Lower leg skin (tissue), 4 donors: ENCODE results near the gene SRD5A1. TPM values are rescaled to one million over a fixed set of nuclear protein-coding genes. Genes with fewer than 3 reads are reported as not detected.

Experiments
- DNase-seq, 2 donors: peaks; one replicate each; pipeline ENCODE4 v3.0.0-alpha.2; 2019; ENCODE audit warnings: low spot score in 2 of 2
- H3K4me3 ChIP-seq: fragments of 200-600 bp; sonication (generic); 2 replicates; pipeline ENCODE4 v1.5.1; 2017; ENCODE audit warnings: mild to moderate bottlenecking, low read depth; ENCODE audit not compliant: poor library complexity, severe bottlenecking
- CTCF ChIP-seq, 3 donors: fragments of 450-650 bp; IDR thresholded peaks; one replicate each; pipeline ENCODE4 v1.5.1; 2016; ENCODE audit warnings: antibody characterized with exemption in 3 of 3, mild to moderate bottlenecking in 3 of 3, moderate library complexity in 2 of 3
- POLR2A ChIP-seq, 2 donors: fragments of 450-650 bp; IDR thresholded peaks; one replicate each; pipeline ENCODE4 v1.6.1; 2016 to 2017; ENCODE audit warnings: antibody characterized with exemption in 2 of 2, mild to moderate bottlenecking in 1 of 2, moderate library complexity in 1 of 2
- WGBS, 2 donors: methylation state at CpG; one replicate each; pipeline ENCODE4 v1.1.5; 2018; 5-methylcytosine and 5-hydroxymethylcytosine counted together
- intact Hi-C: fragments of 100-400 bp; cut with DNase I; formaldehyde crosslinking; loops from one replicate; pipeline ENCODE4 v1.15.0; 2023; ENCODE audit warnings: low total_unique reads
- total RNA-seq, 4 donors: library from RNA; depleted of rRNA; stranded (reverse); fragments of >200 nt; gene quantifications; one replicate each; pipeline ENCODE4 v1.1.0, GENCODE V29; 2016

The SRD5A1 gene
- total RNA-seq, 4 donors from 2014 or later: 83.1 to 155 (median 98.4) TPM

DNA sequence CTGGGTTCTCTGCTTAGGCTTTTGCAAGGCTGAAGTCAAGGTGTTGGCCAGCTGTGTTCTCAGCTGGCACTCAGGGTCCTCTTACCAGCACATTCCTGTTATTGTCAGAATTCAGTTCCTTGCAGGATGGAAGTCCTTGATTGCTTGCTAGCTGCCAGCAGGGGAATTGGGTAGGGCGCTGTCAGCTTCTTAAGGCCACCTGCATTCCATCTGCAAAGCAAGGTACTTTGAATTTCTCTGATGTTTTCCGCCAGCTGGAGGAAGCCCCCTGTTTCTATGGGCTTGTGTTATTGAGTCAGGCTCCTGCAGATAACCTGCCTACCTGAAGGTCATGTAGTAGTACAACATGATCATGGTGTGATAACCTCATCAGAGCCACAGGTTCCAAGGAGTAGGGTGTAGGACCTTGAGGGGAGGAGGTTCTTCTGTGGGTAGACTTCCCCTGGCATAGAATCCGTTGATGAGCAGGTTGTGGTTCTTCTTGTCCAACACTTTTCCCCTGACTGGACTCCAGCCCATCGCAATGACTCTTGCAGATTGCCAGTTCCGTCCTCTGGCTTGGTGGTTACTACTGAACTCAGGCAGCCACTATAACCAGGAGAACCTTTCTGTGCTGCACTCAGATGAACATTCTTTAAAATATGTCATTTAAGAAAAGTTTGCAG, 86.8 kb downstream of the SRD5A1 start:
- 73 to 74% methylated on average over 5 of the region's 5 CpGs for WGBS, 2 donors
- intact Hi-C loops: no loop called here
- no peak overlapping the region for H3K4me3 ChIP-seq
- peak in 1 of 2 donors; percentile 75 for DNase-seq
- TF ChIP-seq POLR2A (IDR thresholded peaks at IDR 0.05): no peak
- TF ChIP-seq CTCF (IDR thresholded peaks at IDR 0.05): no peak

- WGBS, 2 donors: 88 to 90% methylated on average over 6 of the region's 6 CpGs
- TF ChIP-seq POLR2A (IDR thresholded peaks at IDR 0.05) (no peak), CTCF (IDR thresholded peaks at IDR 0.05) (no peak)
- no peak for DNase-seq
- no peak overlapping the region for H3K4me3 ChIP-seq
- intact Hi-C loops: no loop called here
Measured at GRCh38 chr5:6720561-6720921, 87.3 kb downstream of the SRD5A1 start.

- whole genome bisulfite sequencing, 2 donors: 46 to 49% methylated on average over 4 of the region's 4 CpGs
Measured at GRCh38 chr5:6721442-6721841, 88.2 kb downstream of the SRD5A1 start.

GRCh38 chr5:6722015-6722414, 88.8 kb downstream of the SRD5A1 start:
- no peak overlapping the region for H3K4me3 ChIP-seq
- DNase-seq: peak in 1 of 2 donors; percentile 72
- TF ChIP-seq CTCF (IDR thresholded peaks at IDR 0.05) (no peak), POLR2A (IDR thresholded peaks at IDR 0.05) (no peak)
- 35 to 44% methylated on average over 6 of the region's 6 CpGs for WGBS, 2 donors
- intact Hi-C loops: no loop called here

More at GRCh38 chr5:6721442-6721841, 88.2 kb downstream of the SRD5A1 start:
- intact Hi-C loops: no loop called here
- TF ChIP-seq CTCF (IDR thresholded peaks at IDR 0.05): no peak
- TF ChIP-seq POLR2A (IDR thresholded peaks at IDR 0.05): no peak
- DNase-seq: peak in 1 of 2 donors; percentile 86
- H3K4me3 ChIP-seq: no peak overlapping the region

DNA sequence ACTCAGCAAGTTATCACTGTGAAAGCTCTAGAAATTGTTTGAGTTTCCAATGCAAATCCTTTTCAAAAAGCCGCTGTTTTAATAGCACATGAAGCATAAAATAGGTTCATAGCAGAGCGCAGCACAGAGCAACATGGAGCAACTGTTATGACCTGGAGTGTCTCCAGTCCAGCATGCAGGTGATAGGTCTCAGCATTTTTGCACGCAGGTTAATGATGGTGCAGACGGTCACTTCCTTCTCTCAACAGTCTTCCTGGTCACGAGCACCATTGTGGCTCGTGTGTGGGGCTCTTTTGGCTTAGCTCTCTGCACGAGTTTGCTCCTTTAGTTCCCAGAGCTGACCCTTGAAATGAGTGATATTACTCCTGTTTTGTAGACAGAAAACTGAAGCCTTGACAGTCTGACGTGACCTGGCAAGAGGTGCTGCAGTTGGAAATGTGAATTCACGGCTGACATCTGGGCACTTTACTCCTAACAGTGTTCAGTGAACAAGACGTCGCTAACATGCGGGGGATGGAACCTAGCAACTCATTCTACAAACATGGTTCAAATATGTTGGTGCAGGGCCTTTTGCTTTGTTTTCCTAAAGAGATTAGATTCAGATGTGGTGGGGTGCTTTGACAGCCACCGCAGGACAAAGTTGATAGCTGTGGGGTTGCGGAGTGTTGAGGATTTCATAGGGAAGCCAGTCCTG, 90.0 kb downstream of the SRD5A1 start:
- intact Hi-C loops: no loop called here
- TF ChIP-seq POLR2A (IDR thresholded peaks at IDR 0.05) (no peak), CTCF (IDR thresholded peaks at IDR 0.05) (no peak)
- H3K4me3 ChIP-seq: no peak overlapping the region
- WGBS, 2 donors: 69 to 73% methylated on average over 14 of the region's 14 CpGs
- peak in 1 of 2 donors; percentile 17 for DNase-seq
